Measurements from ENCODE around the gene PWWP2B. TPM values are rescaled to one million over a fixed set of nuclear protein-coding genes. Genes with fewer than 3 reads are reported as not detected.

The PWWP2B gene
- total and polyA plus RNA-seq, 2 of the 13 experiments (the other 11 are each of a cell fraction or from before 2014, with no cell fraction given), result 2.3 to 4.7 TPM

DNA sequence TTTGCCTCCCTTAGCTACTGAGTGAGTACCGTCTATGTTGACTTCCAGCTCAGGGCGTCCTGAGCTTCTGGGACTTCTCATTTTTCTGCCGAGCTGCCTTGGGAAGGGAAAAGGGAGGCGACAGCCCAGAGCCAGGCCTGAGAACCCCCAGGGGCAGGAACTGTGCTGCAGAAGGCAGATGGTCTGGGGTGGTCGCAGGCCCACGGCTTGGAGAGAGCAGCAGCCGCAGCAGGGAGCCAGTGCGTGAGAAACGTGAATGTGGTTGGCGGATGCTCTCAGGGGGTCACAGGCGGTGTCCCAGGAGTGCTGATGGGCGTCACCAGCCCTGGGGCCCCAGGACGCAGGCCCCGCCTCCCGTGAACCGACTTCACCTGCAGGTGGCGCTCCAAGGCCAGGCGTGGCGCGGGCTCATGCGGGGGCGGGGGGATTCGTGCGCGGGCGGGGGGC is 9.2 kb upstream of the PWWP2B start (continued):
- TF ChIP-seq ZNF350 (CRISPR knock-in tag; IDR thresholded peaks at IDR 0.05; ENCODE audit: borderline replicate concordance, low read depth) (0 out of 2 replicates have a peak, but pooled peaks have one; percentile 37), LCORL (IDR thresholded peaks at IDR 0.05) (no peak), LCORL (CRISPR knock-in tag; IDR thresholded peaks at IDR 0.05) (peak; percentile 43; the same call in 1 of the 2 replicates), NFE2 (CRISPR knock-in tag; IDR thresholded peaks at IDR 0.05) (no peak), ZSCAN20 (CRISPR knock-in tag; IDR thresholded peaks at IDR 0.05; ENCODE audit: borderline replicate concordance) (no peak), MYC (CRISPR knock-in tag; IDR thresholded peaks at IDR 0.05; ENCODE audit: borderline replicate concordance) (peak; percentile 17; the same call in 1 of the 2 replicates)
- TF ChIP-seq, protein P1, sequence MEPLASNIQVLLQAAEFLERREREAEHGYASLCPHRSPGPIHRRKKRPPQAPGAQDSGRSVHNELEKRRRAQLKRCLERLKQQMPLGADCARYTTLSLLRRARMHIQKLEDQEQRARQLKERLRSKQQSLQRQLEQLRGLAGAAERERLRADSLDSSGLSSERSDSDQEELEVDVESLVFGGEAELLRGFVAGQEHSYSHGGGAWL (CRISPR knock-in tag; IDR thresholded peaks at IDR 0.05), result 0 out of 2 replicates have a peak, but pooled peaks have one; percentile 37

GRCh38 chr10:132388891-132389432 is 8.0 kb upstream of the PWWP2B start:
- BruUV-seq (replicated peaks), result no TSS peak
- no peak for TF ChIP-seq ISX (CRISPR knock-in tag; conservative IDR thresholded peaks at IDR 0.05)
- no peak for TF ChIP-seq ZNF160 (CRISPR knock-in tag; IDR thresholded peaks at IDR 0.05)
- TF ChIP-seq MBNL3 (CRISPR knock-in tag; conservative IDR thresholded peaks at IDR 0.05), result no peak
- TF ChIP-seq MAFK (conservative IDR thresholded peaks at IDR 0.05 in 1 of 2, IDR thresholded peaks at IDR 0.05 in 1 of 2; ENCODE audit: low read length in 2 of 2), result no peak
- TF ChIP-seq, protein P2, sequence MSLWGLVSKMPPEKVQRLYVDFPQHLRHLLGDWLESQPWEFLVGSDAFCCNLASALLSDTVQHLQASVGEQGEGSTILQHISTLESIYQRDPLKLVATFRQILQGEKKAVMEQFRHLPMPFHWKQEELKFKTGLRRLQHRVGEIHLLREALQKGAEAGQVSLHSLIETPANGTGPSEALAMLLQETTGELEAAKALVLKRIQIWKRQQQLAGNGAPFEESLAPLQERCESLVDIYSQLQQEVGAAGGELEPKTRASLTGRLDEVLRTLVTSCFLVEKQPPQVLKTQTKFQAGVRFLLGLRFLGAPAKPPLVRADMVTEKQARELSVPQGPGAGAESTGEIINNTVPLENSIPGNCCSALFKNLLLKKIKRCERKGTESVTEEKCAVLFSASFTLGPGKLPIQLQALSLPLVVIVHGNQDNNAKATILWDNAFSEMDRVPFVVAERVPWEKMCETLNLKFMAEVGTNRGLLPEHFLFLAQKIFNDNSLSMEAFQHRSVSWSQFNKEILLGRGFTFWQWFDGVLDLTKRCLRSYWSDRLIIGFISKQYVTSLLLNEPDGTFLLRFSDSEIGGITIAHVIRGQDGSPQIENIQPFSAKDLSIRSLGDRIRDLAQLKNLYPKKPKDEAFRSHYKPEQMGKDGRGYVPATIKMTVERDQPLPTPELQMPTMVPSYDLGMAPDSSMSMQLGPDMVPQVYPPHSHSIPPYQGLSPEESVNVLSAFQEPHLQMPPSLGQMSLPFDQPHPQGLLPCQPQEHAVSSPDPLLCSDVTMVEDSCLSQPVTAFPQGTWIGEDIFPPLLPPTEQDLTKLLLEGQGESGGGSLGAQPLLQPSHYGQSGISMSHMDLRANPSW (CRISPR knock-in tag; IDR thresholded peaks at IDR 0.05; ENCODE audit: borderline replicate concordance), result no peak
- TF ChIP-seq ZNF350 (CRISPR knock-in tag; IDR thresholded peaks at IDR 0.05; ENCODE audit: borderline replicate concordance, low read depth), result no peak
- TF ChIP-seq HOXA9 (CRISPR knock-in tag; IDR thresholded peaks at IDR 0.05; ENCODE audit: borderline replicate concordance), result no peak
- TF ChIP-seq ZNF432 (CRISPR knock-in tag; IDR thresholded peaks at IDR 0.05; ENCODE audit: borderline replicate concordance), result no peak
- no peak for TF ChIP-seq NFE2 (CRISPR knock-in tag; IDR thresholded peaks at IDR 0.05)
- no peak for TF ChIP-seq THAP8 (CRISPR knock-in tag; IDR thresholded peaks at IDR 0.05; ENCODE audit: borderline replicate concordance)
- TF ChIP-seq TGIF2 (CRISPR knock-in tag; IDR thresholded peaks at IDR 0.05), result no peak
- TF ChIP-seq ZNF263 (CRISPR knock-in tag; IDR thresholded peaks at IDR 0.05), result no peak
- TF ChIP-seq KDM4B (CRISPR knock-in tag; IDR thresholded peaks at IDR 0.05), result no peak
- no peak for TF ChIP-seq NR2F6 (IDR thresholded peaks at IDR 0.05)
- TF ChIP-seq NR2F6 (CRISPR knock-in tag; IDR thresholded peaks at IDR 0.05), result peak; percentile 24; the same call in 1 of the 2 replicates

More at GRCh38 chr10:132388891-132389432, 8.0 kb upstream of the PWWP2B start:
- intact Hi-C loops (cut with micrococcal nuclease; ENCODE audit: unreplicated experiment) (loop anchor here (2.0 kb wide), 1 partner anchor 58 kb away; no protein-coding TSS in a partner anchor), in situ Hi-C loops (cut with HindIII; ENCODE audit: extremely low pct_ligation_motif_present, low pct_unique_long_range_greater_than_20kb) (loop anchor here (5.0 to 10.0 kb wide), 2 partner anchors 63 to 246 kb away; no protein-coding TSS in a partner anchor)
- FAIRE-seq, result no peak
- Histone ChIP-seq H3K36me3 (replicated peaks in 1 of 2; ENCODE audit: control insufficient read depth in 1 of 2, insufficient read depth in 2 of 2, low read length in 2 of 2) (no peaks in the 10 kb centered on the region), H3K4me2 (ENCODE audit: low read depth, low read length) (peak overlapping the region; percentile 68), H3K9me3 (ENCODE audit: low read length) (no peaks in the 10 kb centered on the region), H3K4me3 (replicated peaks in 1 of 3; ENCODE audit: insufficient read depth in 1 of 3, low read depth in 2 of 3, low read length in 3 of 3) (peak overlapping the region in 2 of 3 experiments; percentile 16 to 66; a peak in 2 of 6 replicates), H3K4me1 (ENCODE audit: insufficient read depth, low read length) (peaks cover 56% of the 10 kb centered on the region), H3K9ac (ENCODE audit: insufficient read depth, low read depth, low read length) (peak overlapping the region; percentile 33; the same call in 1 of the 2 replicates), H3K27me3 (ENCODE audit: control insufficient read depth in 1 of 2, insufficient read depth in 2 of 2, low read length in 2 of 2) (peaks cover 4 to 36% of the 10 kb centered on the region in 2 experiments; a peak in 3 of 5 replicates), H3K79me2 (ENCODE audit: insufficient read depth, low read length) (no peaks in the 10 kb centered on the region), H2AFZ (ENCODE audit: low read length) (no peak overlapping the region), H3K27ac (ENCODE audit: extremely low read length, insufficient read depth, low read length) (no peak overlapping the region), H4K20me1 (ENCODE audit: insufficient read depth, low read length) (no peaks in the 10 kb centered on the region)
- CTCF ChIA-PET (ENCODE audit: low intra/inter-chr PET ratio, low total read pairs), result interaction anchor here (2.7 kb wide), 1 partner anchor 64 kb away, joined by 13 read pairs; no protein-coding TSS in a partner anchor
- ATAC-seq, result peak; percentile 45
- POLR2A ChIA-PET, result interaction anchor here (1.3 kb wide), 1 partner anchor 58 kb away, joined by 5 read pairs; no protein-coding TSS in a partner anchor
- WGBS (ENCODE audit: low lambda C conversion rate), result 2% methylated on average over 9 of the region's 22 CpGs
- no peak for DNase-seq (ENCODE audit: low spot score)
